Measurements from ENCODE around the gene NFATC2. TPM values are rescaled to one million over a fixed set of nuclear protein-coding genes. Genes with fewer than 3 reads are reported as not detected.

Gene NFATC2
- total and polyA plus RNA-seq, 2 experiments from 2014 or later: 0.52 to 0.59 TPM

- no peak for TF ChIP-seq ZNF462 (CRISPR knock-in tag; IDR thresholded peaks at IDR 0.05)
- no peak for TF ChIP-seq NANOG (IDR thresholded peaks at IDR 0.05; ENCODE audit: borderline replicate concordance)
- no peak for TF ChIP-seq POLR2AphosphoS5 (IDR thresholded peaks at IDR 0.05; ENCODE audit: low read depth)
Observed at GRCh38 chr20:51498765-51499540, 43.6 kb downstream of the NFATC2 start (continued).

- Mint-ChIP-seq H3K36me3 (ENCODE audit: low read depth) (no peaks in the 10 kb centered on the region), H3K4me3 (no peak overlapping the region), H3K27me3 (ENCODE audit: insufficient read depth, low read depth, poor library complexity) (peaks cover 10% of the 10 kb centered on the region), H3K4me1 (peaks cover 9% of the 10 kb centered on the region), H3K27ac (no peak overlapping the region), H3K9me3 (no peaks in the 10 kb centered on the region)
- Histone ChIP-seq H2AFZ (no peak overlapping the region), H3K9me2 (ENCODE audit: insufficient read depth) (no peaks in the 10 kb centered on the region), H3F3A (replicated peaks; ENCODE audit: low read depth) (no peaks in the 10 kb centered on the region), H3K36me3 (ENCODE audit: insufficient read depth) (no peaks in the 10 kb centered on the region), H3K4me1 (ENCODE audit: insufficient read depth) (peaks cover 8% of the 10 kb centered on the region; the same call in 1 of the 2 replicates), H3K4me2 (no peak overlapping the region), H3K27me3 (ENCODE audit: insufficient read depth) (no peaks in the 10 kb centered on the region), H3K27ac (ENCODE audit: low read depth) (no peak overlapping the region), H3K4me3 (no peak overlapping the region), H4K20me1 (replicated peaks; ENCODE audit: insufficient read depth) (no peaks in the 10 kb centered on the region), H3K79me2 (replicated peaks; ENCODE audit: insufficient read depth) (no peaks in the 10 kb centered on the region)
- DNase-seq (ENCODE audit: low spot score) (no peak), ATAC-seq (no peak)
- no peak for TF ChIP-seq ZNF462 (CRISPR knock-in tag; IDR thresholded peaks at IDR 0.05)
- no peak for TF ChIP-seq JUNB (IDR thresholded peaks at IDR 0.05; ENCODE audit: unreplicated experiment)
Observed at GRCh38 chr20:51497542-51498467, 44.7 kb downstream of the NFATC2 start.
